NCI-H1694 (cell line): ENCODE data around the gene KDM4C.
"Not testable (repeated sequence)": the region's sequence is repeated elsewhere in the genome, so short reads cannot be mapped to it uniquely, and the experiment has no call there.

Source experiments
- DNase-seq: peaks from one replicate; lab custom pipeline; 2025; lab: John Stamatoyannopoulos, UW

KDM4C gene

DNA sequence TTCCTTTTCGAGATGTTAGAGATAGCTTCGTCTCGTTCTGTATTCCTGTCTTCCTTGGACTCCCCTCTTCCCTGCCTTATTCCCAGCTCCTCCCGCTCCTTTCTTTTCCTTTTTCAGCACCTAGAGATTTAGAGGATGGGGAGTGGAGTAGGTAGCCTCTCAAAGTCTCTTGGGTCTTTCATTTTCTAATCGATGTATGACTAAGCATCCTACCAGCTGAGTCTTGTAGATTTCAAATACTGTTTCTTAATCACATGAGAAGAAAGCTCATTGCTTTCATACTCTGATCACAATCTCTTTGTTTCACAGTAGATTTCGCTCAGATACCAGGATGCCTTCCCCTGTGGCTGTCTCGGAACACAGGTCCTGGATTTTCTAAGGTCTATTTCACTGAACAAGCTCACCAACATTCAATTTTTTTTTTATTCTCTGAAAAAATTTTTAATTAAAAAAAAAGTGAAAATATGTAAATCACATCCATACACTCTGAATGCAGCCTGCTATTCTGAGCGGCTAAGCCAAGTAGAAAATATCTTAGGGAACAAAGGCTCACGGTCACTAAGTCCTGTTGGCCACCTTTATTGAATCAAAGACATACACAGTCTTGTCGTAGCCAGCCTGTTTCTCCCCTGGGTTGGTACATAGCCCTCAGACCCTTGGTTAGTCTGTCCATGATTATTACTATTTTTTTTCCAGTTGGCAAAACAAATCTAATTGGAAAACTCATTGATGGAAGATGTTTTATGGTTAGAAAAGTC, 413.8 kb downstream of the KDM4C start:
- no peak for DNase-seq

- DNase-seq: no peak
Observed at GRCh38 chr9:7172154-7173115, 414.7 kb downstream of the KDM4C start.

GRCh38 chr9:7173139-7173538, 415.4 kb downstream of the KDM4C start:
- no peak for DNase-seq

- DNase-seq: no peak
Observed at GRCh38 chr9:7174301-7174700, 416.5 kb downstream of the KDM4C start.

DNA sequence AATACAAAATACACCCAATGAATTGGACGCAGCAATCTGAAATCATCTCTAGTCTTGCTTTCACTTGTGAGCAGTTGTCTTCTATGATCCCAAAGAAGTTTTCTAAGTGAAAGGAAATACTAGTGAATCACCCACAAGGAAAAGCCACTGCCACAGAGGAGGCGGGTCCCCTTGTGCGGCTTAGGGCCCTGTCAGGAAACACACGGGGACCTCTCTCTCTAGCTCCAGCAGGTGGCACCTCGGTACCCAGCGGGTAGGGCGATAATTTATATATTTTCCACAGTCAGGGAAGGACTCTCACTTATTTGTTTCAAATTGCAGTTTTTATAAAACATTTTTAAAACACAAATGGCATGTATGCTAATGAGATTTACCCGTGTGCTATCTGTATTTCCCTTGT, 417.1 kb downstream of the KDM4C start:
- DNase-seq: no peak

- no peak for DNase-seq
Observed at GRCh38 chr9:7176561-7176960, 418.8 kb downstream of the KDM4C start.

GRCh38 chr9:7177383-7177782, 419.6 kb downstream of the KDM4C start:
- no peak for DNase-seq

DNA sequence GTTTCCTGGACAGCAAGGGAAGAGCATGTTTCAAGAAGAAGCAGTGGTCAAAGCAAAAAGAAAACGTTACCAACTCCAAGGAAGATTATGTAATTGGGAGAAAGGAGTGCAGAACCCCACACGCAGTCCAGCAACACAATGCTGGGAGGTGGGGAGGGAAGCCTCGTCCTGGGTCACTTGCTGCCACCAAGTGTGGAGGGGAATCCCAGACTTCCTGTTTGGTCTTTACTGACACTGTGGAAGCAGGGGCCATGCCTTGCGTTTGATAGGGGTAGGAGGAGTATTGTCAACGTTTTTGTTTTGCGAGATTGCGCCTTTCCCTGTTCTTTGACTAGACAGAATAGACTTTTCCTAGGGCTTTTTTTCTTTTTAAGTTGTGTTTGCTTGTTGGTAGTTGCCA, 421.0 kb downstream of the KDM4C start:
- DNase-seq: no peak

- DNase-seq: no peak
Observed at GRCh38 chr9:7180247-7180646, 422.5 kb downstream of the KDM4C start.

DNA sequence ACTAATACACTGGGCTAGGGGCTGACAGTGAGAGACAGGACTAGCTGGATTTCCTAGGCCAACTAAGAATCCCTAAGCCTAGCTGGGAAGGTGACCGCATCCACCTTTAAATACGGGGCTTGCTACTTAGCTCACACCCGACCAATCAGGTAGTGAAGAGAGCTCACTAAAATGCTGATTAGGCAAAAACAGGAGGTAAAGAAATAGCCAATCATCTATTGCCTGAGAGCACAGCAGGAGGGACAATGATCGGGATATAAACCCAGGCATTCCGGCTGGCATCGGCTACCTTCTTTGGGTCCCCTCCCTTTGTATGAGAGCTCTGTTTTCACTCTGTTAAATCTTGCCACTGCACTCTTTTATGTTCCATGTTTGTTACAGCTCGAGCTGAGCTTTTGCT, 425.4 kb downstream of the KDM4C start:
- not testable (repeated sequence) for DNase-seq

GRCh38 chr9:7185612-7186011, 427.8 kb downstream of the KDM4C start:
- DNase-seq: no peak

DNA sequence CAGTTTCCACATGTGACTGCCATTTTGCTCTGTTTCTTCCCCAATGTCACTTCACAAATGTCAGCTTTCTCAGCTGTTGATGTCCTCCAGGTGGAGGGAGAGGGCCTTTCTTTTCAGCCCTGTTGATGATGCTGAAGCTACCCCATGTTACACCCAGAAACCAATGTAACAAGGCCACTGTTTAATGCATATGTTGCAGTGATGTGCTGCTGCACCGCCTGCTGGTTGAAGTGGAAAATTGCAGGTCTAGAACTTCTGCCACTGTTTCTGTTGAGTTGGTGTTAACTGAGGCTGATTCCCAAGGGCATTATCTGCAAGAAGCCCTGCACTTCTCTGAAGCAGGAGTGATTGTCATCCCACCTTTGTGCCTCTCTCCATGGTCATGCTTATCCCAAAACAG, 428.4 kb downstream of the KDM4C start:
- no peak for DNase-seq

DNA sequence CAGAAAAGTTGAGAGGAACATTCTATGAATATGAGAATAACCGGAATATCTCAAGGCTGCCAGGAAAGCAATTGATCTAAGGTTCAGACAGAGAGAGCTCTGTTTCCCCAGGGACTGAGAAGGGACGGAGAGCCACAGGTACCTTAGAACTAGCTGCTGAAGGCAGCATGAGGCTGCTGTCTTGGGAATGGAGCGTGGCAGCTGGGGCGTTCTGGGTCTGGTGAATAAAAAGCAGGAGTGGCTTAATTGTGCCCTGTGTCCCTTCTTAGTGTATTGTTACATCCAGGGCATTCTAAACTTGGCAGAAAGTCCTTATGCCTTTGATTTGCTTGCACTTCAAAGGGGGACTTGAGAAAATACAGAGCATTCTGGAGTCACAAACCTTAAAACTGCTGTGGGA, 434.5 kb downstream of the KDM4C start:
- DNase-seq: no peak

DNA sequence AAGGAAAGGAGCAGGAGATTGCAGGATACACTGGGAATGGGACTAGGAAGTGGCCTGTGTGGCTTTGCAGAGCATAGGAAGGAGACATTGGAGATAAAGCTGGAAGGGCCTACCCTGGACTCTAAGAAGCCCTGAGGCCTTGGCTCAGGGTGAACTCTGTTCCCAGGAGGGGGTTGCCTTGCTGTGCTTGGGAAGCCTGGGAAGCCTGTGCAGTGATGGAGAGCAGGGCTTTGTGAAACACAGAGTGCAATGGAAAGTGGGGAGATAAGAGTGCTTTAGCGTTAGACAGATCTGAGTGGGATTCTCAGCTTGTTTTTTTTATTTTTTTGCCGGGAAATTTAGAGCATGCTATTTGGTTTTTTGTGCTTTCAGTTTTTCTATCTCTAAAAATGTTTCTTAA, 437.8 kb downstream of the KDM4C start:
- no peak for DNase-seq

- DNase-seq: no peak
Observed at GRCh38 chr9:7196467-7196866, 438.7 kb downstream of the KDM4C start.

DNA sequence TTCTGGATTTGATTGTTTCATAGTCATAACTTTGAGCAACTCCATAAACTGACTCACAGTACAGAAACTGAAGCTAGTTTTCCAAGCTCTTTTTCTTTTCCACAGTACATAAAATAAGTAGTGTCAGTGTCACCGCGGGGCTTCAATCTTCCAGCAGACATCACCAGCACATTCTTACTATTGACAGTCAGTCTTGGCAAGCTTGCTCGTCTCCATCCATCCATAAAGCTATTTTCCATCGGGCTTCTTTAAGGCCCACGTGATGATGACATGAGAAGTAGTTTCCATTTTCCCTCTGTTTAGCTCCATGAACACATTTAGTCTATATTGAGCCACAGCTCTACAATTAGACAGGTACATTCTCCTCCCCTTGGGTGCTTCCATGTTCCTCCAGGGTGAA, 443.4 kb downstream of the KDM4C start:
- DNase-seq: no peak

DNA sequence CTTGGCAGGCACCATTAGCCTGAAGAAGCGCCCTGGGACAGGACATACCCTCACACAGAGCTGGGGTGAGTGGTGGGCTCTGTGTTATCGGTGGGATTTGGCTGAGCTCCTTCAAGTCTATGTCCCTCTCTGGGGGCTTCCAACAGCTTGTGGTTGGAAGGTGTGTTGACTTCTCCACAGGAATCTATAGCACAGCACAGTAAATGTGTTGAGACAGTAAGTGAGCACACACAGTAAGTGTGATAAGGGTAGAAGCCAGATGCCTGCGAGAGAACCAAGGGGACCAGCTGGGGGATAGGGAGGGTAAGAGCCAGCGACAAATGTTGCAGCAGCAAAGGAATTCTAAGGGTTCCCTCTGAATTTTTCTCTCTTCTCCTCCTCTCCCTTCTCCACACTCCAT, 448.0 kb downstream of the KDM4C start:
- DNase-seq: no peak

- no peak for DNase-seq
Observed at GRCh38 chr9:7206221-7206758, 448.5 kb downstream of the KDM4C start.

GRCh38 chr9:7209016-7209715, 451.4 kb downstream of the KDM4C start:
- no peak for DNase-seq

DNA sequence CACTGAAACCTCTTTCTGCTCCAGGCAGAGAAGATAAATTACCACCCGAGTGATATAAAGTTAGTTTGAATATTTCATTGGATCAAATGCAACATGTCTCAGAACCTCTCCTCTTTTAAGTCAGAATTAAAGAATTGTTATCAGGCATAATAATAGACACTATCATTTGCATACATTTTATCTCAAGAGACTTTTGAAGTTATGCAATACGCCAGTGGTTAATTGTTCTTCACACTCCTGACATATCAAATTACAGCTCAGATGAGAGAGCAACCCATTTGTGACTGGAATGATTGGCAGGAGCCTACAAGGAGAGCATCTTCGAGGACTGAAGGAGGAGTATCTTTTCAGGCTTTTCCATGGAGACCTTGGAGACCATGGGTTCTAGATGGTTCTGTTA, 452.2 kb downstream of the KDM4C start:
- DNase-seq: no peak

DNA sequence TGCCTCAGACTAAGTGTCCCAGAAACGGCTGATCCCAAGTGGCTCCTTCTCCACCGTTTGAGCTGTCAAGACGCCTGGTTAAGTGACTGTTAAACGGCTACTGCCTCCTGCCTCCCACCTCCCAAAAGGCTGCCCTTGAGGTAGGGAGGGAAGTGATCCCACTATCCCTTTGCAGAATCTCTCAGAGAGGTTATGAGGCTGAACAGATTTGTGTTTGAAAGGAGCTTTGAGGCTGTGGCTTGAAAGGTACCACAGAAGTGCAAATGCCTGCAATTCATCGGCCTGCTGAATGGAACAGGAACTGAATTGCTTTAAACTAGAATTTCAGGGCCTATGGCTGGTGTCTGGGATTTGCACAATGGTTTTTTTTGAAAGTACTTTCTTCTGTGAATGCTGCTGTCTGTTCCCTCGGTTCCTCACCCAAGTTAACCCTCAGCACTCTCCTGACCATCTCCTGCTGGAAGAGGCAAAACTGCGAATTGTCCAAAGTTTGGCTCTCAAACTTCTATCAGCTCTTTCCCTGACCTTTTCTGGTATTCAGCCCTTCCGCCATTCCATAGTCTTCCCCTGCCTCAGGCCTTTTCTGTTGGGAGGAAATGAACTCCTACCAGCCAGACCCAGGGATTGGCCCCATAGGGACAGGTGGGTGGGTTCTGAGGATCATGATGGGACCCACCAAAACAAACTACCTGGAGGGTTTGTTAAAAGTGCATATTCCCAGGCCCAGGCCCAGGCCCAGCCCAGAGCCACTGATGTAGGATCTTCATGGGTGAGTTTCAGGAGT, 453.3 kb downstream of the KDM4C start:
- DNase-seq: no peak

DNA sequence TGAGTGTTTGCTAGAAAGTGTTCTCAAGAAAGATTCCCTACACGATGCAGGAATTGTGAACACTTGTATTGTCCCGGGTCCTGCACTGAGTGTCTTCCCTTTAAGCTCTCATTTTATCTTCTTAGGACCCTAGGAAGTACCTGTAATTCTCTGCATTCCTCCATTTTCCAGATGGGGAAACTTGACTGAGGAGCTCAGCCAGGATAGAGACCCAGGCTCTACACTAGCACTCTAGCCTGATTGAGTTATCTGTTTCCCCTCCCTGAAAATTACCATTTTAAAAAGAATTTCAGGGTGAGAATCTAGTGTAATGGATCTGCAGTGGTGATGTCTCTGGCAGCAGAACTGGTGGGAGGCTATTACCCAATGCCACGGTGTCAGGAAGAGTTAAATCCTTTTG, 453.9 kb downstream of the KDM4C start:
- no peak for DNase-seq
